ENCODE measurements around the gene FBXW7.

FBXW7 gene

DNA sequence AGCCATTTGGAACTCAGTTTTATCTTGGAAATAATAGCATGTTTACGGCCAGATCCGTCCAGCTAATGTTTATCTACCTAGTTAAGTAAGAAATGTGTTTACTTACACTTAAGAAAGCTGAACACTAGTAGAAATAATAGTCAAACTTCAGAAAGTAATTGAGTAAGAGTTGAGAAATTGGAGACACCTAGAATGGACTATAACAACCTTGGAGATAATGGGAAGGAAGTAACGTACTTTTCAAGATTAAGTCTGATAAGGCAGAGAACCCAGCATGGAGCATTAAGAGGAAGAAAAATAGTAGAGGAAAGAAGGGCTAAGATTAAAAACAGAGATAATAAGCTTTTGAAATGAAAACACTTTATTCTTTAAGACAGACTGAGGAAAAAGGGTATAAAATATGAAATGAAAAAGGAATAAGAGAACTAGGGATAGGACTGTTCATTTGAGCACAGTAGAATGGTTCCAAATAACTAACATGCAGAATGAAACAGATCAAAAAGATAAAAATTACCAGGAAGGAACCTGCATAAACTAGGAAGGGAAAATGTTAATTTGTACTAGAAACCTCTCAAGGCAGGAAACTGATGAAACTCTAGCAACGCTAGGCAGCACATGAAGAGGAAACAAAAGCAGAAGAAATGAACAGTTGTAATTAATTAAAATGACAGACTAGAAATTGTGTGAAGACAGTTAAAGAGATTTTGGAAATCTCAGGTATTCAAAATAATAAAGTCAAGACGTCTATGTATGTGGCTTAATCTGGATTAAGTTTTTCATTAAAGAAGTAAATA, 71.7 kb downstream of the FBXW7 start:
- no peak for DNase-seq

DNA sequence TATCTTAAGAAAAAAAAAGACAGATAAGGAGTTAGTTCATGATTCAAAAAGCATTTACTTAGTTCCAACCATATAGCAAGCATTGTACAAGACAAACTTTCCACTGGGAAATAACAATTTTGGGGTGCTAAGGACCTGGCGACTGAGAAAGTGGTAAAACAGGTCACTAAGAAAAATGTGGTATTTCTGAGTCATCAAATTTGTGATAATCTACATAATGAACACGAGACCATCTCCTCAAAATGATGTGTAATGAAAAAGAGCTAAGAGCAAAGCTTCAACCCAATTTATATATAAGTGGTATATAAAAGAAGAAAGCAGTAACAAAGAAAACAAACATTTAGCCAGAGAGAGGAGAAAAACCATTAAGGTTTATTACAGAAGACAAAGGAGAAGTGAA, 72.3 kb downstream of the FBXW7 start:
- DNase-seq: no peak

DNA sequence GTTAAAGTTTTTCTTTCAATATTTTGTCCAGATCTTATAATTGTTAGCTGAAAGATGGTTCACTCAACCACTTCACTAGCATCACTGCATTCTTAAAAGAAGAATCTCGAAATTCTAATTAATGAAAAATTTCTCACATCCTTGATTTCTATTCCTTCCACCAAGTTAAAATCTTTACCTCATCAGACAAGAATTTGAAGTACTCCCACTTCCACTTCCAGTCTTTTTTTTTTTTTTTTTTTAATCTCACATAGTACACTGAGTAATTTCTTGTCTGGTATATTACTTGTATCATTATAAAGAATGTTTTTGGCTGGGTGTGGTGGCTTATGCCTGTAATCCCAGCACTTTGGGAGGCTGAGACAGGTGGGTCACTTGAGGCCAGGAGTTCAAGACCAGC, 73.2 kb downstream of the FBXW7 start:
- peak; percentile 18 for DNase-seq

DNA sequence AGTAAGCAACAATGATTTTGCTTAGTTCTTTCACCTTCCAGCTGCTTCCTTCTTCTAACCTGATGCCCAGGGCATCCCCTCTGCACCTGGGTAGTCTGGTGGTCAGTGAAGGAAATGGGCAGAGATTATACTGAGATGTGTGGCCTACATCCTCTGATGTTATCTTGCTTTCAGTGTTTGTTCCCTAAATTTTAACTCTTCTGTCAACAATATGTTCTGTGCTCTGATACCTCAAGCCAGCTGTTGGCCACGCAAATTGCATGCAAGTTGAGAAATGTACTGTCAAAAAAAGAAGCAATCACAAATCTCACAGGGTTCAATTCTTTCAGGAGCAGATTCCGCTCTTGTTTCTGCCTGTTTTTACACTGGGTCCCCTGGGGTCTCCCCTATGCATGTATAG, 73.8 kb downstream of the FBXW7 start:
- no peak for DNase-seq

DNA sequence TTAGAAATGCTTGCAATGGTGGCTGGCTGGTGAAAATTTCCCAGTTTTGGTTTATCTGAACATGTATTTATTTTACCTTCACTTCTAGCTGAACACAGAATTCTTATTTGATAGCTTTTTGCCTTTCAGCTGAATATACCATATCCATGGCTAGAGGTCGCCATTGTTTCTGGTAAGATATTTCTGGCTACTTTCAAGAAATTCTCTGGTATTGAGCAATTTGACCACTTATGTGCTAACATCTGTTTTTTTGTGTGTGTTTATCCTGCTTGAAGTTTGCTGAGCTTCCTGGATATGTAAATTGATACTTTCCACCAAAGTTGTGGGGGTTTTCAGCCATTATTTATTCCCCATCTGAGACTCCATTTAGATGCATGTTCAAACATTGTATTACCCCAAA, 75.4 kb downstream of the FBXW7 start:
- peak; percentile 65 for DNase-seq

DNA sequence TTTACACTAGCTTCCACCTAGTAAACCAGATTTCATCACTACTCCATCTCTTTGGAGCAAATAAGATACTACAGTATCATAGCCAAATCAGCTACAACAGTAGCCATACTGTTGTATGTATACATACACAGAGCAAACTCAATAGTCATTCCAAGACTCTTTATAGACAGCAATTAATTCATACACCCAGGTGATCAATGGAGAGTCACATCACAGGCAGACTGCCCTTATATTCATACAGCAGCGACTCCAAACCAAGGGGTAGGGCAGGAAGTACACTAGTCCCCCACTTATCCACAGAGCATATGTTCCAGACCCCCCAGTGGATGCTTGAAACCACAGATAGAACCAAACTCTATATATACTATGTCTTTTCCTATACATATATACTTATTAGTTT, 76.6 kb downstream of the FBXW7 start:
- DNase-seq: no peak

DNA sequence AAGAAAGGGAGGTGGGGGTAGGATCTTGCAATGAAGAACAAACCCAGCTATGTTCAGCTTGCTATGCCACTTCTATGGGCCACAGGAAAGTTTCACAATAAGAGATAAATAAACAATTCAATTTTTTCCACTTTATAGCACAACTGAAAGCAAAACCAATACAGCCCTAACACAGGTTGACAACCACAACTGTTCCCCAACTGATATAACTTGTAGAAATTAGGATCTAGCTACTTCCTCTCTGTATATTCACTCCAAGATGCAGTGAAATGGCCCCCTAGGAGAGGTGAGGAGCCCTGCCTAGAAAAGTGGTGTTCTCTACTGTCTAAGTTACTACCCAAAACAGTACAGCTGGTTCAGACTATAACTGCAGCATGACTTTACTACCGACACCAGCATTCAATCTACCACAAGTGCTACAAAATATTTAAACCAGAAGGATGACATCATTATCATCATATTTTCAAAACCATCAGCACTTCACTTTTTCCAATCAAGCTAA, 77.0 kb downstream of the FBXW7 start:
- no peak for DNase-seq

DNA sequence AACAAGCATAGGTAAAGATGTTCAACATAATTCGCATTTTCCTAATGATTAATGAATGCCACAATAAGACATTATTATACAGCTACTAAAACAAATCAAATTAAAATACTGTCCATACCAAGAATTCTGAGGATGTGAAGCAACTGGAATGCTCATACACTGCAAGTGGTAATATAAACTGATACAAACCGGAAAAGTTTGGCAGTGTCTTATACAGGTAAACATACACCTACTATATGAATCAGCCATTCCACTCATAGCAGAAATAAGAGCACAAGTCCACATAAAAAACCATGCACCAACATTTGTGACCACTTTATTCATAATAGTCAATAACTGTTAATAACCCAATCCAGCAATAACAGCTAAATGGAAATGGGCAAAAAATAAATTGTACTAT, 79.3 kb downstream of the FBXW7 start:
- no peak for DNase-seq

DNA sequence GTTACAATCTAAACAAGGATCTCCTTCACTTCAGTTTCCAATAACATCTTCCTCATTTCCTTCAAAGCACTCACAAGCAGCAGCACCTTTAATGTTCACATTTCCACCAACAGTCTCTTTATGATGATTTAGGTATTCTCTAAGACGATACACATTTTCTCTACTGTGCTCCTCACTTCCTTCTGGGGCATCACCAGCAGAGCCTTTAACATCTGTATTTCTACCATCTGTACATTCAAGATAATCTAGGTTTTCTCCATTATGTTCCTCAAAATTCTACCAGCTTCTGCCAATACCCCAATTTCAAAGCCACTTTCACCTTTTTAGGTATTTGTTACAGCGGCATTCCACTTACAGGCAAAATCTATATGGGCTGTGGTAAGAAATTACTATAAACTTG, 80.6 kb downstream of the FBXW7 start:
- DNase-seq: no peak

DNA sequence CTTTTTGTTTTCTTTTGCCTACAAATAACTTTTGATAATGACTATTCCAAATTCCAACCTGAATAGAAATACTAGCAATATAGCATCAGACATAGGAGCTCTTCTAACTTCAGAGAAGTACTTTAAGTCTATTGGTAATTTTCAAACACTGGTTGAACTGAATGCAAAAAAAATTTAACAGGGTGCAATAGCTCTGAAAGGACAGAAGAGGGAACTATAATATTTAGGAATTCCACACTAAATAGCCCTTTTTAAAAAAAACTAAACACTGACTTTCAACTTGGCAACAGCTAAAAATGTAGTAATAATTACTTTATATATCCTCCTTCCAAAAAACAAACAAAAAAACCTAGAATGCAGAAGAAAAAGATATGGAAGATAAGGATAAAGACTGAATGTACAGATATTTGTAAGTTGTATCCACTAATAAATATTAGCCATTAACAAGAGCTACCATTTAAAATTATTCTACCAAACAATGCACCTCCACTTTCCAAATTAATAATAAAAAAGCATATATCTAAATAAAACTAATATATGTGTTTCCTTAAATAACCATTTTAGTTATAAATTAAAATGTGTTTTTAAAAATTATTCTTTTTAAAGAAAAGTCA, 81.4 kb downstream of the FBXW7 start:
- DNase-seq: peak; percentile 31

DNA sequence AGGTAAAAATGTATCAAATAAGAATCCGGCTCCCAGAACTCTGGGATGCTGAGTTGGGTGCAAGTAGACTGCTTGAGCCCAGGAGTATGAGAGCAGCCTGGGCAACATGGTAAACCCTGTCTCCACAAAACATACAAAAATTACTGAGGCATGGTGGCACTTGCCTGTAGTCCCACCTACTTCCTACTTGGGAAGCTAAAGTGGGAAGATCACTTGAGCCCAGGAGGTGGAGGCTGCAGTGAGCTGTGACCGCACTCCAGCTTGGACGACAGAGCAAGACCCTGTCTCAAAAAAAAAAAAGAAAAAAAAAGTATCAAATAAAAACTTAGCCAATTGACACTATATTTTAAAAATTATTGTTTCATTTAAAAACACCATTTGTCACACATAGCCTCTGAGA, 84.4 kb downstream of the FBXW7 start:
- no peak for DNase-seq

DNA sequence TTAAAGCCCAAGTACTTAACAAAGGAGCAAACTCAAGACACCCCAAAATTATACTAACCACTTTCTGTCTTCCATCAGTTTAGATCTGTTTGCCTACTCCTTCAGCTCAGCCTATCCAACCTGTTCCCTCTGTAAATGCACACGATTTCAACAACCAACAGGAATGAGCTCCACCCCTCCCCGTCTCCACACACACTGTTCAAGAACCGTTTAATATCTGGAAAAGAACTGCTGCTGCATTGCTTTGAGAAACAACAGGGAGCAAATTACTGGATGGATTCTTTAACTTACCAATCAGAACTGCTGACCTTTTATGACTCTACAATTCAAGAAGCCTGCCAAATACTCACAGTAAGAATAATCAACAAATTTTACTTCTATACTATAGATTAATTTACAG, 87.0 kb downstream of the FBXW7 start:
- DNase-seq: no peak

DNA sequence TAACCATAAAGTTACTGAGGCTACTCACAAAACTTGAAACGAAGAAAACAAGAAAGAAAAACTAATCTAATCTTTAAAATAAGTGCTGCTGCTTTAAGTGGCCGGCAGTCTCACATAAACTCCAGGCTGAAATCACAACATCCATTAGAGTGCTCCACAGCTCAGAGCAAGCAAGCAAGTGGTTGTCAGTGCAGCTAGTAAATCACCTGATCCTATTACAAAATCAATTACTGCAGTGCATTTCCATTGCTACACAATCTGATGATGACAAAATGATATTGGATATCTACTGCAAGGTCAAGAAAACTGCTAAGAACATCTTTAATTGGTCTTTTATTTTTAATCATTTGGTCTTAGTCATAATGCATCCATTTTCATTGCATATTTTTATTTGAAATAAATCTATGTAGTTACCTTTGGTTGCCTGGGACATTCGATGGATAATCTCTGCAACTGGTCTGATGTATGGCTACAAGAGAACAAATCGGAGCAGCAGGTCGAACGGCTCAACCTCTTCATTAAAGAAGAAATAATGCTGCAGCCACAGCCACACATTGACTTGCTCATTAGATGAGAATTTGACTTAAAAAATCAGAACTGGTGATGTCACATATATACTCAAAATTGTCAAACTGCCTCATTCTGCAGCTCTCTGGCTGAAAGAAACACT, 87.7 kb downstream of the FBXW7 start:
- no peak for DNase-seq

DNA sequence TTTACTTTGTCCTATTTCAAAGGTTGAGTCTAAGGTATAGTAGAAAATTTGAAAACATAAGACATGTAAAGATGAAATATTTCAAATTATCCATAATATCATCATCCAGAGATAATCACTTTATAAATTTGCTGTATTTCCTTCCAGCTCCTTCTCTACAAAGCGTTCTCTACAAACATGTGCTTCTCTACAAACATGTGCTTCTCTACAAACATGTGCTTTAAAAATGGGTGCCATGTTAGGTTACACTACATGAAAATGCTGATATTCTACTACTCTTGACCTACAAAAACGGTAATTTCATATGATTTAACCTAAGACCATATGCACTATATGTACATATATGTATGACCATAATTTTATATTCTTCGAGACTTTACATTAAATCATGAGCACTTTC, 92.0 kb downstream of the FBXW7 start:
- DNase-seq: no peak

DNA sequence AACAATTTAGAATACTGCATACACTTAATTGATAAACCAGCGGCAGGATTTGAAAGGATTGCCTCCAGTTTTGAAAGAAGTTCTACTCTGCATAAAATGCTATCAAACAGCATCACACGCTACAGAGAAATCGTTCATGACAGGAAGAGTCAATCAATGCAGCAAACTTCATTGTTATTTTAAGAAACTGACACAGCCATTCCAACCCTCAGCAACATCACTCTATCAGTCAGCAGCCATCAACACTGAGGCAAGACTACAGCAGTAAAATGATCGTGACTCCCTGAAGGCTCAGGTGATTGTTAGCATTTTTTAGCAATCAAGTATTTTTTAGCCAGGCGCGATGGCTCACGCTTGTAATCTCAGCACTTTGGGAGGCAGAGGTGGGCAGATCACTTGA, 98.3 kb downstream of the FBXW7 start:
- DNase-seq: no peak

DNA sequence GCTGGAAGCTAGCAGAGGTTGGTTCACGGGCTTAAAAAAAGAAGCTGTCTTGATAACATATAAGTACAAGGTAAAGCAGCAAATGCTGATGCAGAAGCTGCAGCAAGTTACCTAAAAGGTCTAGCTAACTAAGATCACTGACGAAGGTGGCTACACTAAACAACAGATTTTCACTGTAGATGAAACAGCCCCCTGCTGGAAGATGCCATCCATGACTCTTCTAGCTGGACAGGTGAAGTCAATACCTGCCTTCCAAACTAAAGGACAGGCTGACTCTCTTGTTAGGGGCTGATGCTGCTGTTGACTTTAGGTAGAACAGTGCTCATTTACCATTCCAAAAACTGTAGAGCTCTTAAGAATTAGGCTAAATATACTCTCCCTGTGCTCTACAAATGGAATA, 99.5 kb downstream of the FBXW7 start:
- DNase-seq: no peak

DNA sequence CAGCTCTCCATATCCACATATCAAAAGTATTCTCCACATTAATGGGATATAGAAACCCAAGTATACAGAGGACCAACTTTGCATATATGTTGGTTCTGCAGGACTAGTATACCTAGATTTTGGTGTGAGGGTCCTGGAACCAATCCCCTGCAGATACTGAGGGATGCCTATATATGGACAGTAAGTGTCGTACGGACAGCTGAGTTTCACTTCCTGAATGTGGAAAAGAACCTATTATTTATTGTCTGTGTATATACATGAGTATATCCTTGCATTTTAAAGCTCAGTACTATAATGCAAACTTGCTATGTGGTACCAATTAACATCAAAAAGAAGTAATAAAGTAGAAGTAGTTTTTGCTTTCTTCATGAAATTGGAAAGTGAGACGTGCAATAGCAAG, 101.9 kb downstream of the FBXW7 start:
- no peak for DNase-seq

DNA sequence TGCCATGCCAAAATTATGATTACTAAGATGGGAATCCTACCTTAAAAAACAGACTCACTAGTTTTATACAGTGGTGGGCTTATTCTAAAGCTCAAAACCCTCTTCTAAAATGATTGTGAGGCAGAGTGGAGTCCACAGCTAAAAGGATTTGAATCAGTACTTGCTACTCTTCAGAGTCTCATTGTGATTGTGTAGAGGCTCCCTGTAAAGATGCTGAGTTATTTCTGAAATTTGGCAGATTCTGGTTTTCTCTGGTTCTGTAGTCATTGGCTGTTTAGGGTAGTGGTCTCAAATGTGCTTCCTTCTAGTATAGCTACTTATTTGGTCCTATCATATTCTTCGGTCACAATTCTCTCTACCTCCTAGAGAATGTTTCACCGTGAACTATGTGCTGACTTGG, 104.1 kb downstream of the FBXW7 start:
- DNase-seq: no peak

DNA sequence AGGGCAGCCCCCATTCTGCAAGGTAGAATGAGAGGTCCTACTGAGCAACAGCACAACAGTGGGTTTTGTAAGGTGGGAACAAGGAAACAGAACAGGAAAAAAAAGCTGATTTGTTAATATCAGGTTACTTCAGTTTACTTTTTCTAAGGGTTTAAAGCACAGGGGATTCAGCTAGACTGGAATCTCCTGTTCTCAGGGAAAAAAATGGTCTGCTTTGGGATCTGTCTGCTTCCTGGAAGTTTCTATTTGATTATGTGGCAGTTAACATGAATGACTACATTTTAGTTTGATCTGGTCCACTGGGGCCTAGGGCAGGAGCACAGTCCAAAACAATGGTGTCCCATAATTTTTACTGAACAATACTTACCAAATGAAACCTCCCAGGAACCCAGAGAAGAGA, 104.6 kb downstream of the FBXW7 start:
- DNase-seq: no peak

DNA sequence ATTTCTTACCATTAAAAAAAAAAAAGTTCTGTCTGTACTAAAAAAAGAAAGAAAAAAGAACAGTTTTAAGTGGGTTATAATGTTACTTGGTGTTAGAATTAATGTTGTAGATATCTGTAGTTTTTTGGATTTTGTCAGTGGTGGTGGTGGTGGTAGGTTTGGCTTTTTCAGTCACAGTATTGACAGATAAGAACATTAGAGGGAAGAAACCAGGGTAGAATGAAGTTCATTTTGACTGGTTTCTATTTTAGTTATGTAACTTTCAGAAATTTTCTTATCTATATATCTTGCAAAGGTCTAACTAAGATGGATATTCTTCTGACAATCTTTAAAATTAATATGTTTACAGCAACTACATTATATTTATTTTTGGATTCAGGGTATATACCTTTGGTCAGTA, 105.4 kb downstream of the FBXW7 start:
- no peak for DNase-seq

DNA sequence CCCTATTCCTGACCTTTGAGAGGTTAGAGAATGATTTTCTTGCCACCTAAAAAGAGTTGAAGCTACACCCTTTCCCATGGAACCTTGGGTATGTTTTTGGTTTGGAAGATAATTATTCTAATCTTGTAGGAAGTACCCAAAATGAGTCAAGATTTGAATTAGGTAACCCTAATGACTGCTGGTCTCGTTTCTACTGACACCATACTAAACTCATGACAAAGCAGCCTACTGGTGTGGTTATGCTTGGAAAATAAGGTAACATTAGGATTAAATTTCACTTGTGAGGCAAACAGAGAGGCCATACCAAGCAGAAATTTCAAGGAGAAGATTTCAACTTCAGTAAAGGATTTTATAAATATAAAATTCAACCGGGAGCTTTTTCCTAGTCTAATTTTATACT, 107.9 kb downstream of the FBXW7 start:
- no peak for DNase-seq

DNA sequence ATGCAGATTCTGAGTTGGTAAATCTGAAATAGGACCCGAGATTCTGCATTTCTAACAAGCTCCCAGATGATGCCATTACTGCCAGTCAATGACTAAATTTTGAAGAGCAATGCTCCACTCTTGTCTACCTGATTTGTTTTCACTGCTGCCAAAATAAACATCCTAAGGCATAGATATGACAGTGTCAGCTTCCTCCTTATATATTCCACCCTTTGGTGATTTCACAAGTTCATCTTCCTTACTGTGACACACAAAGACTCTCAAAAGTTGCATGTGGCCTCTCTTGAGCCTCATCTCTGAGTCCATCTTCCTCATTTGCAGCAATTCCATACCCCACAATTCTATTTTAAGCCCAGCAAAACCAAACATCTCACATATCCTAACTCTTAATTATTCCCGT, 110.9 kb downstream of the FBXW7 start:
- DNase-seq: no peak

DNA sequence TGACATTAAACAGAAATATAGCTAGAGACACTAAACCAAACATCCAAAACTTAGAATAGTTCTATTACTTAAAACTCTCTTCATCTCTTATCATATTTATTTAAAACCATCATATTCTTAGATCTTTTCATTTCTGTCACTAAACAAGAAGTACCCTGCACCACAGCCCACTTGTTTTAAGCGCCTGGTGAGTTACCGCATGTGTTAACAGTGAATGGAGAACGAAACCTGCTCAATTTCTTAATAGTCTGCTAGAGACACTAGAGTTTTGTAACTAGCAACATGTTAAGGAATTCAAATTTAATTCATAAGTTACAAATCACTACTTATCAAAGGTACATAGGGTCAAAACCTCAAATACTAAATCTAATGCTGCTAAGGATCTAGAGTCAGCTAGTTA, 111.5 kb downstream of the FBXW7 start:
- no peak for DNase-seq

DNA sequence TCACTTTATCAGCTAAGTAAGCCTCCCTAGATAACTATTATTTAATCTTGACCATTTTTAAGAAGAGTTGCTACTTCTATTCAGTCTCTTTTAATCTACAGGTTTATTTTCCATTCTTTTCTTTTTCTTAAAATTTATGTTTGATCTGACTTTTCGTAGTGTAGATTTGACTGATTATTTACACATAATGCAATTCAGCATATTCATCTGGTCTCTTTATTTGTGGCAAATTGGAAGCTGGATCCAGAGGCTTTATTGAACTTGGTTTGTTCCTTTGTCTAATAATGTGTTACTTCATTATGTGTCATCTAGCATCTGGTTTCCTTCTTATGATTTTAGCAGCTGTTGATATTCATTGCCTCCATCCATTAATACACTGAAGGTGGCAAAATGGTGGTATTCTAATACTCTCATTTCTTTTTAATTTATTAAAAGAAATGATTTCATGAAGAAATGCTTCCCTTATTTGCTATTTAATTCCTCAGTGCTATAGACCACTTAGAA, 113.0 kb downstream of the FBXW7 start:
- DNase-seq: no peak

Data from fibroblast of upper back skin (primary cell).